B cell (primary cell): ENCODE data around the gene RNU1-4. TPM values are rescaled to one million over a fixed set of nuclear protein-coding genes. Genes with fewer than 3 reads are reported as not detected.
"Not testable (repeated sequence)": the region's sequence is repeated elsewhere in the genome, so short reads cannot be mapped to it uniquely, and the experiment has no call there.

Source experiments
- ATAC-seq: fragments of 200-7000 bp; cut with Tn5 transposase; one replicate; pipeline ENCODE4 v1.10.0; 2021; ENCODE audit warnings: low read depth, mild to moderate bottlenecking, moderate number of reproducible peaks, moderate library complexity
- CTCF ChIA-PET: fragments of 350-600 bp; sonication (Branson Sonifier 250); formaldehyde crosslinking; loops from one replicate; lab custom pipeline; 2021; ENCODE audit warnings: antibody characterized with exemption, inconsistent platforms; lab: Charles Lee
- POLR2A ChIA-PET: fragments of 350-600 bp; sonication (Branson Sonifier 250); formaldehyde crosslinking; loops from one replicate; lab custom pipeline; 2021; ENCODE audit warnings: antibody characterized with exemption; lab: Charles Lee
- DNase-seq: peaks from one replicate; pipeline ENCODE4 v3.0.0; 2013
- H2AFZ ChIP-seq: 2 replicates; pipeline ENCODE4 v1.6.1; 2012; ENCODE audit warnings: mild to moderate bottlenecking, low read depth, low read length; ENCODE audit not compliant: insufficient read depth, poor library complexity, severe bottlenecking
- H3K27ac ChIP-seq, 2 donors: 1 replicate in 1 of 2; 2 replicates in 1 of 2; pipeline ENCODE4 v1.5.1; 2012 to 2013; ENCODE audit warnings: low read length in 2 of 2, mild to moderate bottlenecking in 2 of 2, moderate library complexity in 1 of 2
- H3K27me3 ChIP-seq, 4 experiments: fragments of 200-600 bp in 1 of 4; sonication (generic) in 1 of 4; replicated peaks in 1 of 4; 1 replicate in 2 of 4; 2 replicates in 2 of 4; pipeline versions ENCODE4 v1.6.1 to v1.7.0; 2013 to 2016; ENCODE audit warnings: low read length in 3 of 4, mild to moderate bottlenecking in 2 of 4, mixed read lengths in 1 of 4, moderate library complexity in 1 of 4; ENCODE audit not compliant: insufficient read depth in 4 of 4, control insufficient read depth in 3 of 4; ENCODE audit errors: control extremely low read depth in 1 of 4
- H3K36me3 ChIP-seq, 2 experiments: replicated peaks in 1 of 2; 1 replicate in 1 of 2; 2 replicates in 1 of 2; pipeline versions ENCODE4 v1.6.1 to v1.7.1; 2013; ENCODE audit warnings: low read length in 1 of 2; ENCODE audit not compliant: insufficient read depth in 2 of 2, control insufficient read depth in 1 of 2; ENCODE audit errors: control extremely low read depth in 1 of 2, extremely low read depth in 1 of 2
- H3K4me1 ChIP-seq, 2 donors: fragments of 200-600 bp in 1 of 2; sonication (generic) in 1 of 2; 1 replicate in 1 of 2; 2 replicates in 1 of 2; pipeline versions ENCODE4 v1.5.1 to v1.6.1; 2013 to 2017; ENCODE audit warnings: low read length in 2 of 2; ENCODE audit not compliant: control insufficient read depth in 2 of 2, insufficient read depth in 2 of 2
- H3K4me2 ChIP-seq: replicated peaks from 2 replicates; pipeline ENCODE3; 2012; ENCODE audit warnings: mild to moderate bottlenecking, low read depth, low read length; ENCODE audit not compliant: poor library complexity, severe bottlenecking
- H3K4me3 ChIP-seq, 5 experiments: fragments of 200-600 bp in 1 of 5; sonication (generic) in 1 of 5; 1 replicate in 3 of 5; 2 replicates in 2 of 5; pipeline versions ENCODE4 v1.5.1 to v1.7.0; 2011 to 2016; ENCODE audit warnings: low read length in 4 of 5, mild to moderate bottlenecking in 4 of 5, low read depth in 2 of 5, control low read depth in 1 of 5, moderate library complexity in 1 of 5; ENCODE audit not compliant: insufficient read depth in 1 of 5; ENCODE audit errors: control extremely low read depth in 1 of 5, extremely low read depth in 1 of 5
- H3K79me2 ChIP-seq: fragments of 200-600 bp; sonication (generic); one replicate; pipeline ENCODE4 v1.6.0; 2016; ENCODE audit warnings: low read length; ENCODE audit not compliant: control insufficient read depth, insufficient read depth
- H3K9ac ChIP-seq: fragments of 200-600 bp; sonication (generic); 2 replicates; pipeline ENCODE4 v1.6.1; 2017; ENCODE audit warnings: mild to moderate bottlenecking, low read length, moderate library complexity
- H3K9me3 ChIP-seq, 3 donors: one replicate each; pipeline versions ENCODE4 v1.6.1 to v1.7.1; 2013; ENCODE audit warnings: low read length in 2 of 3; ENCODE audit not compliant: control insufficient read depth in 2 of 3, insufficient read depth in 1 of 3; ENCODE audit errors: control extremely low read depth in 1 of 3
- H4K20me1 ChIP-seq: 2 replicates; pipeline ENCODE4 v1.6.0; 2012; ENCODE audit warnings: mild to moderate bottlenecking, low read length; ENCODE audit not compliant: insufficient read depth, control insufficient read depth, poor library complexity, severe bottlenecking
- H3K27ac Mint-ChIP-seq: one replicate; pipeline ENCODE4 v1.8.0; 2021; ENCODE audit warnings: mixed read lengths
- H3K27me3 Mint-ChIP-seq: one replicate; pipeline ENCODE4 v1.8.0; 2021; ENCODE audit warnings: mixed read lengths
- H3K4me1 Mint-ChIP-seq: one replicate; pipeline ENCODE4 v1.8.0; 2021; ENCODE audit warnings: mixed read lengths
- H3K4me3 Mint-ChIP-seq: one replicate; pipeline ENCODE4 v1.8.0; 2021; ENCODE audit warnings: mixed read lengths
- H3K9me3 Mint-ChIP-seq: one replicate; pipeline ENCODE4 v1.8.0; 2022; ENCODE audit warnings: mixed read lengths; ENCODE audit not compliant: insufficient read depth
- WGBS: methylation state at CpG from one replicate; pipeline ENCODE4 v1.1.5; 2013; ENCODE audit warnings: missing lambda C conversion rate; ENCODE audit not compliant: insufficient coverage; 5-methylcytosine and 5-hydroxymethylcytosine counted together
- intact Hi-C: fragments of 100-400 bp; cut with micrococcal nuclease; formaldehyde crosslinking; loops from one replicate; pipeline ENCODE4 v1.10.0; 2022
- polyA plus RNA-seq: library from polyadenylated mRNA; depleted of rRNA; stranded (reverse); fragments of >200 nt; gene quantifications from 2 replicates; pipeline ENCODE4 v1.2.3, GENCODE V29; 2012
- total RNA-seq, 2 donors: library from RNA; stranded (reverse); fragments of 120-200 nt in 1 of 2; gene quantifications; 1 replicate in 1 of 2; 2 replicates in 1 of 2; pipeline versions ENCODE4 v1.2.3 to v1.2.4, GENCODE V29; 2013 to 2022

The RNU1-4 gene
- total and polyA plus RNA-seq, 2 donors (not counting 1 experiment from before 2014, with no cell fraction given): 4,377 TPM; not detected in 1

- H3K79me2 ChIP-seq, H3K9ac ChIP-seq, H2AFZ ChIP-seq, H3K4me1 ChIP-seq, H3K4me1 Mint-ChIP-seq, H3K9me3 ChIP-seq, DNase-seq, H3K4me3 Mint-ChIP-seq, H3K36me3 ChIP-seq, H3K4me3 ChIP-seq, intact Hi-C loops, H3K27ac Mint-ChIP-seq, H3K27ac ChIP-seq, H3K9me3 Mint-ChIP-seq, H4K20me1 ChIP-seq, POLR2A ChIA-PET, H3K4me2 ChIP-seq, H3K27me3 Mint-ChIP-seq, H3K27me3 ChIP-seq: not testable (repeated sequence)
- peak; percentile 56 for ATAC-seq
- no CpG with 5 or more reads among the region's 57 CpGs for WGBS
- CTCF ChIA-PET: interaction anchor here (0.9 to 2.3 kb wide), 5 partner anchors 8 to 79 kb away, joined by 3 to 15 read pairs (median 3); no protein-coding TSS in a partner anchor
Observed at GRCh38 chr1:16700138-16700895, 40.0 kb upstream of the RNU1-4 start.

DNA sequence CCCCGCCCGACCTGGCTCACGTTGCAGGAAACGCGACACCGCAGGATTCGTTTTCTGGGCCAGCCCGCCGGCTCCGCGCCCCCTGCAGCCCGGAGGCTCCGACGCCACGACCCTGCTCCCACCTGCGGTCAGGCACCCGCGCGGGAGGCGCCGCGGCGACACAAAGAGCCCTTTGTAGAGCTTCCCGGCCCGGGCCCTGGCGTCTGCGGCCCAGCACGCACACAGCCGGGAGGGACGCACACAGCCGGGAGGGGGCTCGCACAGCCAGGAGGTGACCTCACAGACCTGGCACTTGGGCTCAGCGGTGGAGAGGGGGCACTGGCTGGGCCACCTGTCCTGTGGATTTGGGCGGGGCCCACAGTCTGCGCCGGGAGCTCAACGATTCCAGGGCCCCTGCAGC lies 39.1 kb upstream of the RNU1-4 start:
- H3K4me1 Mint-ChIP-seq, H3K36me3 ChIP-seq, H3K27me3 ChIP-seq, H3K9me3 ChIP-seq, POLR2A ChIA-PET, H4K20me1 ChIP-seq, H3K9ac ChIP-seq, H3K4me3 Mint-ChIP-seq, H3K27me3 Mint-ChIP-seq, H3K27ac Mint-ChIP-seq, H3K4me2 ChIP-seq, intact Hi-C loops, H3K9me3 Mint-ChIP-seq, H3K4me1 ChIP-seq, H2AFZ ChIP-seq, DNase-seq, H3K79me2 ChIP-seq, H3K4me3 ChIP-seq, H3K27ac ChIP-seq: not testable (repeated sequence)
- peak; percentile 19 for ATAC-seq
- CTCF ChIA-PET: interaction anchor here (0.8 to 1.4 kb wide), 3 partner anchors 8 to 16 kb away, joined by 3 to 5 read pairs (median 3); no protein-coding TSS in a partner anchor
- no CpG with 5 or more reads among the region's 37 CpGs for WGBS

GRCh38 chr1:16702280-16702679 lies 38.0 kb upstream of the RNU1-4 start:
- H3K4me3 ChIP-seq, H4K20me1 ChIP-seq, H3K27me3 Mint-ChIP-seq, H3K4me1 ChIP-seq, DNase-seq, H3K4me3 Mint-ChIP-seq, H3K27ac Mint-ChIP-seq, H3K9me3 Mint-ChIP-seq, H2AFZ ChIP-seq, H3K4me2 ChIP-seq, intact Hi-C loops, H3K27ac ChIP-seq, H3K36me3 ChIP-seq, H3K27me3 ChIP-seq, ATAC-seq, H3K9me3 ChIP-seq, POLR2A ChIA-PET, H3K79me2 ChIP-seq, H3K4me1 Mint-ChIP-seq, H3K9ac ChIP-seq: not testable (repeated sequence)
- WGBS: no CpG with 5 or more reads among the region's 5 CpGs
- CTCF ChIA-PET: interaction anchor here (1.3 to 3.2 kb wide), 2 partner anchors 14 to 81 kb away, joined by 3 to 11 read pairs; no protein-coding TSS in a partner anchor

DNA sequence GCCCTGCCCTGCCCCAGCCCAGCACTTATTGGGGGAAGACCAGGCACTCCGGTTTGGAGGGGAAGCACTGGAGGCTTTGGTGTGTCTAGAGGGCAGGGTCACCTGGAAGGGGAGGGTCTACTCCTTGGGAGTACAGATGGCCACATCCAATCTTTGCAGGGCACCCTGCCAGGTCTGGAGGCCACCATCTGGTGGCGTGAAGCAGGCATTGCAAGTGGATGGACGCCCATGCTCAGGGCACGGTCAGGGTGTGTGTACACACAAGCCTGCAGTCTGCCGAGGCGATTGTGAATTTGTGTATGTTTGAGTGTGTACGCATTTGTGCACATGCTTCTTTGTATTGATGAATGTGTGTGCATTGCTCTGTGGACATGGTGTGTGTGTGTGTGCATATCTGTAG lies 37.2 kb upstream of the RNU1-4 start:
- H3K9me3 Mint-ChIP-seq, DNase-seq, H3K27ac ChIP-seq, H3K27me3 Mint-ChIP-seq, H3K36me3 ChIP-seq, H2AFZ ChIP-seq, H3K4me2 ChIP-seq, H3K4me3 ChIP-seq, H3K9ac ChIP-seq, intact Hi-C loops, H3K27ac Mint-ChIP-seq, H3K27me3 ChIP-seq, H3K4me1 ChIP-seq, H3K9me3 ChIP-seq, H3K4me3 Mint-ChIP-seq, H4K20me1 ChIP-seq, POLR2A ChIA-PET, H3K4me1 Mint-ChIP-seq, H3K79me2 ChIP-seq: not testable (repeated sequence)
- WGBS: no CpG with 5 or more reads among the region's 7 CpGs
- peak; percentile 43 for ATAC-seq
- CTCF ChIA-PET: interaction anchor here (1.3 to 3.2 kb wide), 3 partner anchors 9 to 82 kb away, joined by 3 to 11 read pairs (median 5); no protein-coding TSS in a partner anchor
